DMS53 treated with DMSO at 0.1 percent for 48 hours (cell line): ENCODE measurements around the gene PDPN.
"Not testable (repeated sequence)": the region's sequence is repeated elsewhere in the genome, so short reads cannot be mapped to it uniquely, and the experiment has no call there.

Experiments used
- DNase-seq: peaks from one replicate; lab custom pipeline; 2025; ENCODE audit not compliant: unreplicated experiment; lab: John Stamatoyannopoulos, UW

The PDPN gene, protein sequence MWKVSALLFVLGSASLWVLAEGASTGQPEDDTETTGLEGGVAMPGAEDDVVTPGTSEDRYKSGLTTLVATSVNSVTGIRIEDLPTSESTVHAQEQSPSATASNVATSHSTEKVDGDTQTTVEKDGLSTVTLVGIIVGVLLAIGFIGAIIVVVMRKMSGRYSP

GRCh38 chr1:13583595-13583965 lies at the start of gene PDPN:
PDPN (plus strand) TSS chr1:13583832; CDS start chr1:13584034, 202 bp downstream.
- no peak for DNase-seq

DNA sequence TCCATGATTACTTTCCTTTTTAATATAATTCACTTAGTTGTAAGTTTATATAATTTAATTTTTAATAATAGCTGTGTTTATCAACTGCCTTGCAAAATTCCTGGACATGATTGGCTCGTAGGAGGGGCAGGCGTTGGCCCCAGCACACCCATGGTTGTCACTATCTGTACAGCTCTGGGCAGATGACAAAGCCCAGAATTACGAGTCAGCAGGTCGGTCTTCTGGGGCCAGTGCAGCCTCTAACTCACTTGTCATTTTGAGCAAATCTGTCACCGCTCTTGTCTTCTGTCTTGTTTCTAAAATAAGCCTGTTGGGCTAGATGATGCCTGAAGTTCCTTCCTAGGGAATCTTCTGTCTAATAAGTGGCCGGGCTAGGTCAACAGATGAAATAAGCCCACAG lies 48.4 kb upstream of the PDPN start:
- no peak for DNase-seq

DNA sequence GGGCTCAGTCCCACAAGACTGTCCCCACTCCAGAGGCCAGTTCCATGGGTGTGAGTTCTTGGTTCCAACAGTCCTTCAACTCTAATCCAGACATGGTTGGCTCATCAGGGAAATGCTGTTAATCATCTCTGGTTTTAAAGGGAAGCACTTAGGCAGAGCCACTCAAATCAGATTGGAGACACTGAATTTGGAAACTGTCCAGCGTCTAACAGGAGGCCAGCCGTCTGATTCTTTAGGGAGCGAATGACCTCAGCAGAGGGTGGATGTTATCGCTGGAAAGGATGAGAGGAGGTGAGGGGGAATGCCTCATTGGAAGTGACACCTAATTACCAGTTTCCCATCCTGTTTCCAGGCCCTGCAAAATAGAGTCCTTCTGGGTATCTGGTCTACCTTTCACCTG lies 47.1 kb upstream of the PDPN start:
- no peak for DNase-seq

DNA sequence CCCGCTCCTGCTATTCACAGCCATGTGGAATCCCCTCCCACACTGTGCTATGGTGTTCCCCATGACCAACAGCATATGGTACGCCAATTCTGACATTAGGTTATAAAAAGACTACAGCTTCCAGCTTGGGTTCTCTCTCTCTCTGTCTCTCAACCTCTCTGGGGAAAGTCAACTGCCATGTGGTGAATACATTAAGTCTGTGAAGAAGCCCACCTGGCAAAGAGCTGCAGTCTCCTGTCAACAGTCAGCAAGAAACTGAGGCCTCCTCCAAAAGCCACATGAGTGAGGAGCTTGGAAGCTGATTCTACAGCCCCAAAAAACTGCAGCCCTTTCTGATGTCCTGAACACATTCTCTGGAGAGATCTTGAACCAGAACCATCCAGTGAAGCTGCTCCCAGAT lies 44.8 kb upstream of the PDPN start:
- no peak for DNase-seq

DNA sequence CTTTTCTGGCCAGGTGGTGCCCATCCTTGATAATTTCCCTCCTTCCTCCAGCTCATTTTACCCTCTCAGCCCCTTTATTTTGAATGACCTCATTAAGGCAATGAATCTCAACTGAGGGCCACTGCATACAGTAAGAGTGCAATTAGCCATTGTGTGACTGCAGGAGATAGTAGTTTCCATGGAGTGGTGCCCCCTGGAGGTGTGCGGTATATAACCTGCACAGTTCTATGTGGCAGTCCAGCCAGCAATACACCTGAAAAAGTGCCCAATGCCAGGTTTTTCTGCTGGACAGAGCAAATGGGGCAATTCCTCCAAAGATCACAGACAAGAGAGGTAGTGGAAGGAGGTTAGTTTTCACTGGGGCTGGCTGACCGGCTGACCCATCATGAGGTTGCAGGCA lies 43.9 kb upstream of the PDPN start:
- no peak for DNase-seq

- no peak for DNase-seq
Observed at GRCh38 chr1:13540866-13541265, 42.8 kb upstream of the PDPN start.

DNA sequence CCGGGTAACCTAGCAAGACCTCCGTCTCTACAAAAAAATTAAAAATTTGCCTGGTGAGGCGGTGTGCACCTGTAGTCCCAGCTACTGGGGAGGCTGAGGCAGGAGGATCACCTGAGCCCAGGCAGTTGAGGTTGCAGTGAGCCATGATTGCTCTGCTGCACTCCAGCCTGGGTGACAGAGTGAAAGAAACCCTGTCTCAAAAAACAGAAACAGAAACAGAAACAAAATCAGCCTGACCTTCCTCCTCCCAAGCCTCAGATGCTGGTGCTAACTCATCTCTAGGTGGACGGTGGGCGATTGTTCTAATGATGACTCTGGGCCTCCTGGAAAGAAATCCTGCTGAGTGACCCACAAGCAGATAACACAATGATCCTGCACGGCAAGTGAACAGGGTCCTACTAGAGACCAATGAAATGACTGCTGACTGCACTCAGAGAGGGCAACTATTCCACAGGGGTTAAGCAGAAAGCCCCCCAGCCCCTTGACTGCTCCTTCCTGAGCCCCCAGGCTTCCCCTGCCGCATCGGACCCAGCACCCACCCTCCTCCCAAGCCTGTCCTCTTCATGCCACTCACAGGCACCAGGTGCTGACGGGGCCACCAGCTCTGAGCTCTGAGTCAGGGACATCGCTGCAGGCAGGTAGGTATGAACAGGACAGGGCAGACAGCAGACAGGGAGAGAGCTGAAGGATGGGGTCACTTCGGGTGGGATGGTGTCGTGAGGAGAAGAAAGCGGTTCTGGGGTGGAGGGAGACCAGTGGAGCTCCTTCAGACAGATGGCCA lies 42.0 kb upstream of the PDPN start:
- no peak for DNase-seq

DNA sequence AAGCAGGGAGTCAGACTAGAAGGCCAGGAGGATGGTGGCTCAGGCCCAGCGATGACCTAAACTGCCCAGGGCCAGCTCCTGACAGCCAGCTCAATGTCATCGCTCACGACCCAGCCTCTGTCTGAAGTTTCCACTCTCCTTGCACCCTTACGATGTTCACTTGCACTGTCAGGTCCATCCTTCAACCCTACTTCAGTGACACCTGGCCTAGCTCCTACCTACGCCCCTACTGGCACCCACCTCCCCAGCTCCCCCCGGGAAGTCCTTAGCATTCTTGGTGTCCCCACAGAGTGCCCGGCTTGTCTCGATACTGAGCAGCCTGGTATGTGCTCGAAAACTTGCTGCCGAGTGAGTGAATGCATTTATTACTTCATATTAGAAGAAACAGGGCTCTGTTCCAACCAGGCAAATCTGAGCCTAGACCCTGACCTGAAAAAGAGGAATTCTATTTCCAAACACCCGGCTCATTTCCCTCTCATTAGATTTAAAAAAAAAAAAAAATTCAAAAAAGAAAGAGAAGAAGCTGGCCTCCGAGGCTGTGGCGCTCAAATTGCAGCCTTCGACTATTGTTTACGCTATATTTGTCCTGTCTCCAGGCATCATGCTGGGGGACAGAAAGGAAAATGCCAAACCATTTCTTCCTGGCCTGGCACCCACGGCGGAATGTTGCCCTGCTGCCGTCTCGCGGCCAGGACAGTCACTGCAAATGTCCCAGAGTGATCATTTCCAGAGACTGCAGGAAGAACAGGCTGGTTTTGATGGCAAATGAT lies 40.0 kb upstream of the PDPN start:
- no peak for DNase-seq

DNA sequence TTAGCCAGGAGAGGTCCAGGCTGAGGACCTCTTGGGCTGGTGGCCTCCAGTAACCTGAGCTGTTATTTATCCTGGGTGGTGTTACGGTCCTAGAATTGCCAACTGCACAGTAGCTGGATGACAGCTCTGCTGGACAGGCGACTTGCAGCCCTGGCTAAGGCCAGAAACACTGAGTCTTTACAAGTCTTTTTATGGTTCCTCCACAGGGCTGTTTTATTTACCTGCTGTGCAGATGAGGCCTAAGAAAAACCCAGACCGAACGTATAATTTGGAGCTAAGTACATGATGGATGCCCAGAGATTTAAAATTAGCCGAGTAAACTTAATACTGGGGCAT lies 39.4 kb upstream of the PDPN start:
- DNase-seq: no peak

GRCh38 chr1:13546791-13547190 lies 36.8 kb upstream of the PDPN start:
- DNase-seq: no peak

DNA sequence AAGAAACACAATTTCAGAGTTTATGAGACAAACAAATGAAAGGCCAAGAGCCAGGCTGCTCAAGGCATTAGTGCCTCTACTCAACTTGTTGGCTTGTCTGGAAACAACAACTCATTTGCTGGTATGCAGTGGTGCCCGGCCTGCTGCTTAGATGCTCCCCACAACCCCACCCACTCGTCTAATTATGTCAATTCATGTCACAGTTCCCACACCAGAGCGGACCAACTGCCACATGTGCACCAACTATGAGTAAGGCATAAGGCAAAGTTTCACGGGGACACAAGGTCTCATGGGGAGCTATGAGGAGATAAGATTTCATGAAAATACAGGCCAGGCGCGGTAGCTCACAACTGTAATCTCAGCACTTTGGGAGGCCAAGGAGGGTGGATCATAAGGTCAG lies 35.4 kb upstream of the PDPN start:
- no peak for DNase-seq

DNA sequence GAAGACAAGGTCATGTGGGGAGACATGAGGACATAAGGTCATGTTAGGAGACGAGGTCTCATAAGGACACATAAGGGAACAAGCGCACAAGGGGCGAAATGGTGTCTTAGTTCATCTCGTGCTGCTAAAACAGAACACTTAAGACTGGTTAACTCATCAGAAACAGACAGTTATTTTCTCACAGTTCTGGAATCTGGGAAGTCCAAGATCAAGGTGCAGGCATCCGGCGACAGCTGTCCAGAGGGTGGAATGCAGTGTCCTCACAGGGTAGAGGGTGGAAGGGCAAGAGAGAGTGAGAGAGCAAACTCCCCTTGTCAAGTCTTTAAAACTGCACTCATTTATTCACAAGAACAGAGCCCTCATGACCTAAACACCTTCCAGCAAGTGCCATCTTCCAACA lies 34.6 kb upstream of the PDPN start:
- DNase-seq: no peak

- DNase-seq: no peak
Observed at GRCh38 chr1:13549521-13549920, 34.1 kb upstream of the PDPN start.

DNA sequence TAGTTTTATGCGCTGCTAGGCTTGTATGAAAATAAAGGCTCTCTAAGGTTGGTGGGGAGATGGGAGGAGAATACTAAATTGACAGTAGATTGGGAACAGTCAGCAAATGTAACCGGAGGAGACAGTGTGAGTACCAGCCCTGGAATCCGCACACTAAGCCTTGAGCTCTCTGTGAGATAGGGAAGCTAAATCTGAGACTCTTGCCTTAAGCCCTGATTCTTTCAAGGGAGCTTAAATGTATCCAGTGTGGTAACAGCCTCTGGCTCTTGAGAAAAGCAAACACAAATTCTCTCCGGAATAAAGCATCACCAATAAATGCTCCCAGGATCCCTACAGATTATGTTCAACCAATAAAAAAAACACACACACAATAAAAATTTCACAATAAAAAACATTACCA lies 33.0 kb upstream of the PDPN start:
- no peak for DNase-seq

- no peak for DNase-seq
Observed at GRCh38 chr1:13554798-13555197, 28.8 kb upstream of the PDPN start.

- no peak for DNase-seq
Observed at GRCh38 chr1:13556224-13556764, 27.3 kb upstream of the PDPN start.

DNA sequence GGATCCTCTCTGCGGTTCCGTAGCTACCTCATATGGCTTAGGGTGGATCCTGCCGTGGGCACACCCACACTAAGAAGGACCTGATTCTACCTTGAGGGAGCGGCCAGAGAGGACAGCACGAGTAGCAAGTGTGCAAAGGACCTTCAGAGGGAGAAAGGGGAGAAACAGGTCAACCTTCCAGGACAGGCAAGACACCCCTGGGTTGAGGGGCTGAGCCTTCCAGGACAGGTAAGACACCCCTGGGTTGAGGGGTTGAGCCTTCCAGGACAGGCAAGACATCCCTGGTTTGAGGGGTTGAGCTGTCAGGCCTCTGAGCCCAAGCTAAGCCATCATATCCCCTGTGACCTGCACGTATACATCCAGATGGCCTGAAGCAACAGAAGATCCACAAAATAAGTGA lies 23.1 kb upstream of the PDPN start:
- no peak for DNase-seq

DNA sequence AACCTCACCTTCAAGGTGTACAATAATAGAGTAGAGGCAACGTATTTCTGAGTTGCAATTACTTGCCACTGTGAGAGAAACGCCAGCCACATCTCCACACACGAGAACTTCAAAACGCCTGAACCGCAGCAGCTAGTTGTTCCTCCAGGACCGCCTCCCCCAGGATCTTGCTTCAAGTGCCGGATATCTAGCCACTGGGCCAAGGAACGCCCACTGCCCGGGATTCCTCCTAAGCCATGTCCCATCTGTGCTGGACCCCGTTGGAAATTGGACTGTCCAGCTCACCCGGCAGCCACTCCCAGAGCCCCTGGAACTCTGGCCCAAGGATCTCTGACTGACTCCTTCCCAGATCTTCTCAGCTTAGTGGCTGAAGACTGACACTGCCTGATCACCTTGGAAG lies 20.7 kb upstream of the PDPN start:
- not testable (repeated sequence) for DNase-seq

- DNase-seq: no peak
Observed at GRCh38 chr1:13564073-13564472, 19.6 kb upstream of the PDPN start.

DNA sequence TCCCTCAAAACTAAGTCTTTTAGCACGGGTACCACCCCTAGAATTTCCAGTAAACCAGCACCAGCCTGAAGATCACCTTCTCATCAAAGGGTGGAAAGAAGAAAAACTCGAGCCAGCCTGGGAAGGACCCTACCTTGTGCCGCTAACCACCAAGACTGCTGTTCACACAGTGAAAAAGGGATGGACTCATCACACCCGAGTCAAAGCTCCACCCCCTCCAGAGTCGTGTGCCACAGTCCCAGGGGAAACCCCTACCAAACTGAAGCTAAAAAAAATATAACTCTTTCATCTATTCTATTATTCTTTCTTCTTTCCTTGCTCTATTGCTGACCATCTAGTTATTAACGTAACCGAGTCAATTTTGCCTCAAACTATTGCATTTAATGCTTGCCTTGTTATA lies 13.2 kb upstream of the PDPN start:
- DNase-seq: not testable (repeated sequence)

GRCh38 chr1:13570924-13571323 lies 12.7 kb upstream of the PDPN start:
- DNase-seq: no peak

DNA sequence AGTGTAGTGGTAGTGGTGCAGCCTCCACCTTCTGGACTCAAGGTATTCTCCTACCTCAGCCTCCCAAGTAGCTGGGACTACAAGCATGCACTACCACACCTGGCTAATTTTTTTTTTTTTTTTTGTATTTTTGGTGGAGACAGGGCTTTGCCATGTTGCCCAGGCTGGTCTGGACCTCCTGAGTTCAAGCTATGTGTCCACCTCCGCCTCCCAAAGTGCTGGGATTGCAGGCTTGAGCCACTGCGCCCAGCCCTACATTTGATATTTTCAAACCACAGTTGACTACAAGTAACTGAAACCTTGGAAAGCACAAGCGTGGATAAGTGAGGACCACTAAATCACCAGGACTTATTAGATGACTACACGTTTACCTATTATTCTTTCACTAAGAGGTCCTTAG lies 10.0 kb upstream of the PDPN start:
- no peak for DNase-seq
